ENCODE measurements around the gene ZNF100.

DNA sequence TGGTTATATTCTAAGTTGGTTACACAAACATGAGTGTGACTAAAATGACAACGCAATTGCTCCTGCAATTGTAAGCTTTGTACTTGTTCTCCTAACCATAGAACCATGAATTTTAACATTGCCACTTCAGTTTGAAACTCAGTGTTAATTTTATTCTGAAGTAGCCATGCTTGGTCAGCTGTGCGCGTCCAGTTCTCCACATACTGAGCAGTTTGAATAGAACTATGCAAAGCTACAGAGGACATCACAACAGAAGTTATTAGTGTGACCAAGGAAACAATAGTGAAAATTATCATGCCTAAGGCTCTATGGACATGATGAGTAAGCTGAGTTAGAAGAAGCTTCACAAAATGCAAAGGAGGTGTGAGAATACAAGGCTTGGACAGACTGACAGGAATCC is 19.6 kb upstream of the ZNF100 start:
- TF ChIP-seq CTCF (IDR thresholded peaks at IDR 0.05) (no peak), POLR2A (IDR thresholded peaks at IDR 0.05) (no peak), POLR2AphosphoS5 (IDR thresholded peaks at IDR 0.05; ENCODE audit: insufficient read depth in 1 of 2, low read depth in 1 of 2) (no peak)

All from vagina (tissue), 2 donors.